ENCODE measurements around the gene KANSL1. TPM values are rescaled to one million over a fixed set of nuclear protein-coding genes. Genes with fewer than 3 reads are reported as not detected.
A peak's percentile ranks its signal among the peaks of the same experiment; 100 is the strongest.
"Not testable (repeated sequence)": the region's sequence is repeated elsewhere in the genome, so short reads cannot be mapped to it uniquely, and the experiment has no call there.

KANSL1 gene
- total RNA-seq, 1 experiment from 2014 or later, result 41.7 TPM

GRCh38 chr17:46194393-46195216 lies 1.4 kb upstream of the KANSL1 start:
- DNase-seq (ENCODE audit: low spot score), result peak; percentile 66
- in situ Hi-C loops (cut with HindIII; ENCODE audit: low sequenced_read_pairs), result no loop called here

GRCh38 chr17:46193626-46194392 lies 580 bp upstream of the KANSL1 start:
- peak; percentile 97 for DNase-seq (ENCODE audit: low spot score)
- in situ Hi-C loops (cut with HindIII; ENCODE audit: low sequenced_read_pairs), result no loop called here

GRCh38 chr17:46192439-46193150 lies 634 bp downstream of the KANSL1 start:
- DNase-seq (ENCODE audit: low spot score), result peak; percentile 77
- in situ Hi-C loops (cut with HindIII; ENCODE audit: low sequenced_read_pairs), result no loop called here

- in situ Hi-C loops (cut with HindIII; ENCODE audit: low sequenced_read_pairs), result no loop called here
- DNase-seq (ENCODE audit: low spot score), result no peak
Measured at GRCh38 chr17:46192189-46192438, 1.1 kb downstream of the KANSL1 start.

GRCh38 chr17:46191322-46192188 lies 1.7 kb downstream of the KANSL1 start:
- in situ Hi-C loops (cut with HindIII; ENCODE audit: low sequenced_read_pairs), result no loop called here
- peak; percentile 73 for DNase-seq (ENCODE audit: low spot score)

- in situ Hi-C loops (cut with HindIII; ENCODE audit: low sequenced_read_pairs), result no loop called here
- no peak for DNase-seq (ENCODE audit: low spot score)
Measured at GRCh38 chr17:46190763-46191162, 2.5 kb downstream of the KANSL1 start.

- in situ Hi-C loops (cut with HindIII; ENCODE audit: low sequenced_read_pairs), result not testable (repeated sequence)
Measured at GRCh38 chr17:46186827-46187235, 6.4 kb downstream of the KANSL1 start.

GRCh38 chr17:46184696-46185095 lies 8.5 kb downstream of the KANSL1 start:
- DNase-seq (ENCODE audit: low spot score), result no peak
- in situ Hi-C loops (cut with HindIII; ENCODE audit: low sequenced_read_pairs), result no loop called here

More at GRCh38 chr17:46186827-46187235, 6.4 kb downstream of the KANSL1 start:
- DNase-seq (ENCODE audit: low spot score), result not testable (repeated sequence)

GRCh38 chr17:46183383-46183782 lies 9.8 kb downstream of the KANSL1 start:
- in situ Hi-C loops (cut with HindIII; ENCODE audit: low sequenced_read_pairs); DNase-seq (ENCODE audit: low spot score): not testable (repeated sequence)

GRCh38 chr17:46182961-46183360 lies 10.3 kb downstream of the KANSL1 start:
- no peak for DNase-seq (ENCODE audit: low spot score)
- in situ Hi-C loops (cut with HindIII; ENCODE audit: low sequenced_read_pairs), result no loop called here

GRCh38 chr17:46181940-46182339 lies 11.3 kb downstream of the KANSL1 start:
- in situ Hi-C loops (cut with HindIII; ENCODE audit: low sequenced_read_pairs), result no loop called here
- DNase-seq (ENCODE audit: low spot score), result no peak

GRCh38 chr17:46181316-46181715 lies 11.9 kb downstream of the KANSL1 start:
- DNase-seq (ENCODE audit: low spot score); in situ Hi-C loops (cut with HindIII; ENCODE audit: low sequenced_read_pairs): not testable (repeated sequence)

- in situ Hi-C loops (cut with HindIII; ENCODE audit: low sequenced_read_pairs), result no loop called here
- DNase-seq (ENCODE audit: low spot score), result no peak
Measured at GRCh38 chr17:46180892-46181274, 12.3 kb downstream of the KANSL1 start.

- in situ Hi-C loops (cut with HindIII; ENCODE audit: low sequenced_read_pairs), result not testable (repeated sequence)
Measured at GRCh38 chr17:46180185-46180891, 12.9 kb downstream of the KANSL1 start.

GRCh38 chr17:46179375-46179999 lies 13.7 kb downstream of the KANSL1 start:
- no peak for DNase-seq (ENCODE audit: low spot score)
- in situ Hi-C loops (cut with HindIII; ENCODE audit: low sequenced_read_pairs), result no loop called here

More at GRCh38 chr17:46180185-46180891, 12.9 kb downstream of the KANSL1 start:
- not testable (repeated sequence) for DNase-seq (ENCODE audit: low spot score)

- in situ Hi-C loops (cut with HindIII; ENCODE audit: low sequenced_read_pairs), result no loop called here
- no peak for DNase-seq (ENCODE audit: low spot score)
Measured at GRCh38 chr17:46178550-46179214, 14.5 kb downstream of the KANSL1 start.

- in situ Hi-C loops (cut with HindIII; ENCODE audit: low sequenced_read_pairs), result no loop called here
- DNase-seq (ENCODE audit: low spot score), result no peak
Measured at GRCh38 chr17:46176975-46177374, 16.3 kb downstream of the KANSL1 start.

Measured in G401 (cell line).